PC-9 (cell line): Measurements from ENCODE around the gene NT5C1A.

Source experiments
- CTCF ChIP-seq: fragments of 200-600 bp; sonication (generic); conservative IDR thresholded peaks from 2 replicates; pipeline ENCODE4 v1.6.1; 2017; ENCODE audit warnings: mixed run types, antibody characterized with exemption, mild to moderate bottlenecking, moderate library complexity
- EZH2 ChIP-seq: fragments of 200-600 bp; sonication (generic); IDR thresholded peaks from 2 replicates; pipeline ENCODE4 v1.8.0; 2017; ENCODE audit warnings: antibody characterized with exemption, low read depth

DNA sequence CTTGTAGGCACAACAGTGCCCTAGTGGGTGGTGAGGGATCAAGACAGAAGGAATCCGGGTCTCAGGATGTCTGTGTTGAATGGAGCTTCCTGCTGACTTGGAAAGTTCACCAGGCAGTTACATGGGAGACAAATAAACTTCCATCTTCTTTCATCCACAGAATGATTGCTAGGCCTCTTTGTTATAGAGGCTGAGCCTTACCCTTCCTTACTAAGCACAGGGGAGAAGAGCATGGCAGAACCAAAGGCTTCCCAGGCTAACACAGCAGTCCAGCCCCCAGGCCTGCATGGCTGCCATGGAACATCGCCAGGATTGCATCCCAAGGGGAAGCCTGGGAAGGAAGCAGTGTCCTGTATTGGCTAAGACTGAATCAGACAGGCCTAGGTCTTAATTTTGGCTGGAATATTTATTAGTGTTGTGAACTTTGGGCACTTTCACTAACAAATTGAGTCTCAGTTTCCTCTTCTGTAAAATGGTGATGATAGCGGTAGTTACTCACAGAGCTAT, 51.2 kb downstream of the NT5C1A start:
- TF ChIP-seq EZH2 (no peak), CTCF (no peak)
